Activated T-helper 17 cell treated with anti-CD3 and anti-CD28 coated beads, Interleukin-2, amount 50 U/mL, for 72 hours (primary cell): ENCODE measurements around the gene DUS1L. TPM values are rescaled to one million over a fixed set of nuclear protein-coding genes. Genes with fewer than 3 reads are reported as not detected.

Source experiments
- ATAC-seq: fragments of 150-1000 bp; cut with Tn5 transposase; replicated peaks from 2 replicates; pipeline ENCODE4 v1.10.0; 2021; ENCODE audit warnings: mild to moderate bottlenecking, moderate library complexity
- H3K27ac Mint-ChIP-seq: one replicate; pipeline ENCODE4 v1.8.0; 2022; ENCODE audit warnings: mixed read lengths
- H3K27me3 Mint-ChIP-seq: one replicate; pipeline ENCODE4 v1.8.0; 2022; ENCODE audit warnings: mixed read lengths
- H3K36me3 Mint-ChIP-seq: one replicate; pipeline ENCODE4 v1.8.0; 2022; ENCODE audit warnings: low read depth, mild to moderate bottlenecking, mixed read lengths
- H3K4me1 Mint-ChIP-seq: one replicate; pipeline ENCODE4 v1.8.0; 2022; ENCODE audit warnings: mixed read lengths
- H3K4me3 Mint-ChIP-seq: one replicate; pipeline ENCODE4 v1.8.0; 2022; ENCODE audit warnings: mild to moderate bottlenecking, mixed read lengths
- H3K9me3 Mint-ChIP-seq: one replicate; pipeline ENCODE4 v1.8.0; 2022; ENCODE audit warnings: mixed read lengths
- total RNA-seq, 2 donors: library from RNA; stranded (reverse); gene quantifications; one replicate each; pipeline ENCODE4 v1.2.3, GENCODE V29; 2022

DUS1L gene
- total RNA-seq, result 100 to 1,000 TPM in 1 of 2 donors, 10 to 100 TPM in 1; 59.7 to 129 TPM

- Mint-ChIP-seq H3K4me1 (no peaks in the 10 kb centered on the region), H3K9me3 (no peaks in the 10 kb centered on the region), H3K27ac (peak within 1 kb of the TSS; percentile 95), H3K4me3 (peak within 1 kb of the TSS; percentile 83), H3K27me3 (no peaks in the 10 kb centered on the region), H3K36me3 (no peaks in the 10 kb centered on the region)
- ATAC-seq, result peak; percentile 85
These were observed at the start of gene DUS1L for GRCh38 chr17:82065638-82066303. Gene DUS1L, minus strand, starts transcription at chr17:82065804. Its CDS starts 745 bp downstream, at chr17:82065059.

GRCh38 chr17:82114872-82115271, 49.3 kb upstream of the DUS1L start:
- Mint-ChIP-seq H3K9me3 (no peaks in the 10 kb centered on the region), H3K4me3 (no peak overlapping the region), H3K4me1 (no peaks in the 10 kb centered on the region), H3K27me3 (no peaks in the 10 kb centered on the region), H3K36me3 (no peaks in the 10 kb centered on the region), H3K27ac (no peak overlapping the region)
- ATAC-seq, result no peak

- Mint-ChIP-seq H3K4me1 (no peaks in the 10 kb centered on the region), H3K4me3 (no peak overlapping the region), H3K27ac (no peak overlapping the region), H3K9me3 (no peaks in the 10 kb centered on the region), H3K36me3 (no peaks in the 10 kb centered on the region), H3K27me3 (no peaks in the 10 kb centered on the region)
- ATAC-seq, result no peak
These were observed 48.8 kb upstream of the DUS1L start for GRCh38 chr17:82114447-82114846.

GRCh38 chr17:82113941-82114340, 48.3 kb upstream of the DUS1L start:
- Mint-ChIP-seq H3K36me3 (no peaks in the 10 kb centered on the region), H3K4me3 (no peak overlapping the region), H3K27me3 (no peaks in the 10 kb centered on the region), H3K27ac (no peak overlapping the region), H3K9me3 (no peaks in the 10 kb centered on the region), H3K4me1 (no peaks in the 10 kb centered on the region)
- ATAC-seq, result no peak

- no peak overlapping the region for H3K27ac Mint-ChIP-seq
- no peaks in the 10 kb centered on the region for H3K9me3 Mint-ChIP-seq
- H3K27me3 Mint-ChIP-seq, result no peaks in the 10 kb centered on the region
- H3K36me3 Mint-ChIP-seq, result no peaks in the 10 kb centered on the region
- no peak overlapping the region for H3K4me3 Mint-ChIP-seq
- no peak for ATAC-seq
- H3K4me1 Mint-ChIP-seq, result no peaks in the 10 kb centered on the region
These were observed 47.8 kb upstream of the DUS1L start for GRCh38 chr17:82113422-82113821.

DNA sequence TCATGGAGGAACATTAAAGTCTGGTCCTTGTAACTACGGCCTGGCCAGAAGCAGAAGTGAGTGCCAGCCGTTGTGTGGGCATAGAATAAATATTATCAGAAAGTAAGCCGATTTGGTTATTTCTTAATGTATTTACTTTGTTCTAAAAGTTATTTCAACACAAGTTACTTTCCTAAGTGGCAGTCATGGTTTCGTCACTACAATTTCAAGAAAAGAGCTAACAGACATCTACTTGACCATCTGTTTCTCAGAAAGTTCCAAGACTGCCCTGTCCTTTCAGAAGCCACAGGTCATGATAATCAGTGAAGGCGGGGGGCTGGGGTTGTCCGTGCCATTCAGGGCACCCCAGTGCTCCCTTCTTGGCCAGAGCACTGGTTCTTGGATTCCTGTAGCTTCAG, 47.3 kb upstream of the DUS1L start:
- Mint-ChIP-seq H3K27me3 (no peaks in the 10 kb centered on the region), H3K27ac (no peak overlapping the region), H3K4me1 (no peaks in the 10 kb centered on the region), H3K4me3 (no peak overlapping the region), H3K9me3 (no peaks in the 10 kb centered on the region), H3K36me3 (no peaks in the 10 kb centered on the region)
- no peak for ATAC-seq

DNA sequence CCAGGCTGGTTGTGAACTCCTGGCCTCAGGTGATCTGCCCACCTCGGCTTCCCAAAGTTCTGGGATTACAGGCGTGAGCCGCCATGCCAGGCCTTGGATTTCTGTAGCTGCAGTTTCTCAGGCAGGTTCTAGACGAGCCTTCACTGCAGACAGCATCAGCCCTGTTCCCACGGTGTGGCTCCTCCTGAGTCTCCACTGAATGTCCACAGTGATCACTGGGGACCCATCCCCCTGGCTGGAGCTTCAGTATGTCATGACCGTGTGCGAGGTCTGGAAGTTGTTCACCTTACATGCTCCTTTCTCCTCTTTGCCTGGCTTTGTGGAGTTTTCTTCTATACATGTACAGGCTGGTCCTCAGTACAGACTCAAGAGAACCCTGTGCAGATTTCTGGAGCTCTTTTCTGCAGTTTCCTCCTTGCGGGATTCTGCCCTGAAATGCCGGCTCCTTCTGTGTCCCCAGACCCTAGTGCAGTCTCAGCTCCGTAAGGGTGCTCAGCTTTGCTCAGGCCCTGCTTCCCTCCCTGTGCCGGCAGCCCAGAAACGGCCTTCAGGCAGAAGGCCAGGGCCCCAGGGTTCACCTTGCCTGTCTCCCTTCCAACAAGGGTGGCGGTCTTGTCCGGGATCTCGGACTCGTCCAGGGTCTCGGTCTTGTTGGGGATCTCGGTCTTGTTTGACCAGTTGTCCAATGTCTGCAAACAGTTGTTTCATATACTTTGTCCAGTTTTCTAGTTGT, 46.7 kb upstream of the DUS1L start:
- Mint-ChIP-seq H3K4me1 (no peaks in the 10 kb centered on the region), H3K9me3 (no peaks in the 10 kb centered on the region), H3K27ac (no peak overlapping the region), H3K27me3 (no peaks in the 10 kb centered on the region), H3K4me3 (no peak overlapping the region), H3K36me3 (no peaks in the 10 kb centered on the region)
- no peak for ATAC-seq

DNA sequence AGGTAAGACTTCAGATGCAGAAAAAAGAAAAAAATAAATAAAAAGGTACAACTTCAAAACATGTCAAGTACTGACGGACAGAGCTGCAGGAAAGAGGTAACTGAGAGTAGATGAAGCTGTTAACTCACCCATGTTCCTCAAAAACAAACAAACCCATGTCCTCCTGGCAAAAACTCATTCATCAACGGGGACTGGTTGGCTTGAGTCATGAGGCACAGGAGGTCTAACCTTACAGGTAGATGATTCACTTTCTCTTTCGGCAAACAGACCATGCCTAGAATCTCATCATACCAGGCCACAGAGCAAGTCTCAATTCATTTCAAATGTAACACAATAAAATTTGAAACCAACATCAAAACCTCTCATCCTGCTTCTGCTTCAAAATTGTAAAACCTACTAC, 44.7 kb upstream of the DUS1L start:
- Mint-ChIP-seq H3K4me1 (no peaks in the 10 kb centered on the region), H3K27ac (peak overlapping the region; percentile 43), H3K9me3 (no peaks in the 10 kb centered on the region), H3K27me3 (no peaks in the 10 kb centered on the region), H3K36me3 (no peaks in the 10 kb centered on the region), H3K4me3 (peak overlapping the region; percentile 16)
- peak; percentile 81 for ATAC-seq

DNA sequence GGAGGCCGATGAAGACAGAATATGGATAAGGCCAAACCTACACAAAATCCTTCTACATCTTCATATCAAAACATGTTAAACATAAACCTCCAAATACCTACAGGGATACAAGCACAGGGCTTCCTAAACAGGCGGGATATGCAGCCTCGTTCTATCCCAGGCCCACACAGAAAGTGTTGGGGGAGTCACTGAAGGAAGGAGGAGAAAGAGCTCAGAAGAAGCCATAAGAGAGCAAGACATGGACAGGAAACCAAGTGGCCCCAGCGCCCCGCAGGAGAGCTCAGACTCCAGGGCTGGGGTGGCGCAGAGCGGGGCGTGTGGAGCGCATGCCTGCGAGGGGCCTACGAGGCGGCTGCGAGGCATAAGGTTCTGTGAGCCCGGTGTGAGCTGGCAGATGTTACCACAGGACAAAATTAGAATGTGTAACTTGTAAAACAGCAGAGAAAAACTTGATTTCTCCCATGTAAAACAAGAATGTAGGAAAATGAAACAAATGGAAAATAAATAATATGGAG, 43.4 kb upstream of the DUS1L start:
- Mint-ChIP-seq H3K4me3 (no peak overlapping the region), H3K27me3 (no peaks in the 10 kb centered on the region), H3K4me1 (no peaks in the 10 kb centered on the region), H3K9me3 (no peaks in the 10 kb centered on the region), H3K27ac (no peak overlapping the region), H3K36me3 (no peaks in the 10 kb centered on the region)
- no peak for ATAC-seq

DNA sequence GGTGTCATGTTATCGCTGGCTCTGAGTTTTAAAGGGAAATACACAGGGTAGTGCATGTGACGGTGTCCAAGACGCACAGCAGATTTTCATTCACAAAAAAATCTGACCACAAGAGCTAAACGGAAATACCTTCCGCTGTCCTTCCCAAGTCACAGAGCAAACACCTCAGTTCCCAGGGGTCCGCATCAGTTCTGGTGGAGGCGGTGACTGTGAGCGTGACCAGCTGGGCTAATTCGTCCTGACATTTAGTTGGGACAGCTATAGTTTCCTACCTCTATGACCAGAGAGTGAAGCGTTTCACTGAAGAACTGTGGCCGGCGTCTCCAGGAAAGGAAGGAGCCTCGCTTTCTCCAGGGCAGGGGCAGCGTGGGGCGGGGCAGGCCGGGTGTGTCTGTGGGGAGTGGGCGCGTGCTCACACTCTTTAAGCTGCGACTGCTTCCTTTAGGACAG, 42.9 kb upstream of the DUS1L start:
- no peaks in the 10 kb centered on the region for H3K9me3 Mint-ChIP-seq
- H3K27me3 Mint-ChIP-seq, result no peaks in the 10 kb centered on the region
- ATAC-seq, result no peak
- no peak overlapping the region for H3K4me3 Mint-ChIP-seq
- H3K36me3 Mint-ChIP-seq, result no peaks in the 10 kb centered on the region
- H3K4me1 Mint-ChIP-seq, result no peaks in the 10 kb centered on the region
- no peak overlapping the region for H3K27ac Mint-ChIP-seq

- H3K27ac Mint-ChIP-seq, result no peak overlapping the region
- H3K9me3 Mint-ChIP-seq, result no peaks in the 10 kb centered on the region
- no peaks in the 10 kb centered on the region for H3K4me1 Mint-ChIP-seq
- H3K4me3 Mint-ChIP-seq, result no peak overlapping the region
- H3K36me3 Mint-ChIP-seq, result no peaks in the 10 kb centered on the region
- no peaks in the 10 kb centered on the region for H3K27me3 Mint-ChIP-seq
- no peak for ATAC-seq
These were observed 42.4 kb upstream of the DUS1L start for GRCh38 chr17:82108038-82108437.

- Mint-ChIP-seq H3K4me1 (no peaks in the 10 kb centered on the region), H3K4me3 (peak overlapping the region; percentile 90), H3K9me3 (no peaks in the 10 kb centered on the region), H3K27me3 (no peaks in the 10 kb centered on the region), H3K27ac (no peak overlapping the region), H3K36me3 (no peaks in the 10 kb centered on the region)
- no peak for ATAC-seq
These were observed 41.8 kb upstream of the DUS1L start for GRCh38 chr17:82107341-82107860.

DNA sequence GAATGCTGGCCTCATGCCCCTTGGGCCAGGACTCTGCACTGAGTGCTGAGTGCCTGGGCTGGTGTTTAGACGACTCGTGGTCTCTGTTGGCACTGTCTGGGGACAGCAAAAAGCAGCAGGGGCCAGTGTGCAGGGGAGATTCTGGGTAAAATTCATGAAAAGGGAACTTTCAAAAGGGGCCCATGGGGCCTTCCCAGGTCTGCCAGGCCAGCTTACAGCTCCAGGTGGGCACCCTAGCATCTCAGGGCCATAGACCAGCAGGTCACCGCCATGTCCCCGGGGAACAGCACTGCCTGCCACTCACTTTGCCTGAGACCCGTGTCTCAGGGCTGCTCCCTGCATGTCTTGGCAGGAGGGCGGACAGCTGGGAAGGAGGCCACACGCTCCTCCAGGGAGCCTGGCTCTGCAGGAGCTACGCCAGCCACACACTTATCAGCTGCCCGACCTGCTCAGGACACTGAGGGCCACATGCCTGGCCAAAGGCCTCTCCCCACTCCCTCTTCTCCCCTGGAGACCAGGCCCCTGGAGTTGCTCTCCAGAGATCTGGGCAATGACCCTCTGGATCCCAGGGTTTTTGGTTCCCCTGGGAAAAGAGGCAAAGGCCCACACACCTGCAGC, 41.2 kb upstream of the DUS1L start:
- Mint-ChIP-seq H3K27ac (peak overlapping the region; percentile 92), H3K27me3 (no peaks in the 10 kb centered on the region), H3K9me3 (no peaks in the 10 kb centered on the region), H3K4me3 (peak overlapping the region; percentile 90), H3K4me1 (no peaks in the 10 kb centered on the region), H3K36me3 (no peaks in the 10 kb centered on the region)
- ATAC-seq, result no peak

GRCh38 chr17:82105882-82106687, 40.5 kb upstream of the DUS1L start:
- peak overlapping the region; percentile 92 for H3K27ac Mint-ChIP-seq
- no peaks in the 10 kb centered on the region for H3K27me3 Mint-ChIP-seq
- H3K9me3 Mint-ChIP-seq, result no peaks in the 10 kb centered on the region
- no peaks in the 10 kb centered on the region for H3K36me3 Mint-ChIP-seq
- H3K4me1 Mint-ChIP-seq, result no peaks in the 10 kb centered on the region
- ATAC-seq, result peak; percentile 91
- peak overlapping the region; percentile 90 for H3K4me3 Mint-ChIP-seq
